ENCODE data around the gene FBXL22.

FBXL22 gene

DNA sequence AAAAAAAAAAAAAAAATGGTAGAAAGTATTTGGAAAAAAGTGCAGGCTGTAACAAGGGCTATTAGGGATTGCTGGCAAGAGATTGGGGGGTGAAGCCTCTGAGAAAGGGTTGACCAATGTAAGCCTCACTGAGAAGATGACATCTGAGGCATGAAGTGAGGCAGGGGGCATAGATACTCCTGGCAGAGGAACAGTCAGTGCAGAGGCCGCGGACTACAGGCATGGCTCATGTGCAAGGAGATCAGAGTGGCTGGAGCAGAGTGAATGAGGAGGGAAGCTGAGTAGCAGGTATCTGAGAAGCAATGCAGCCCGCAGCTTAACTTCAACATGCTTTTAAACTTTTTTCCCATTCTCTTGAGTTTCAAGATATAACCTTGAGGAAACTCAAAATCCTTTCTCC, 5.4 kb downstream of the FBXL22 start:
- DNase-seq, result no peak
- Histone ChIP-seq H3K4me1 (ENCODE audit: control extremely low read depth in 1 of 4, control insufficient read depth in 4 of 4, insufficient read depth in 4 of 4, low read length in 3 of 4) (peaks cover 9 to 71% (median 58%) of the 10 kb centered on the region in 4 experiments), H3K9me3 (ENCODE audit: control extremely low read depth in 1 of 5, control insufficient read depth in 4 of 5, insufficient read depth in 2 of 5, low read depth in 1 of 5, low read length in 4 of 5) (no peaks in the 10 kb centered on the region), H3K4me3 (ENCODE audit: control insufficient read depth in 1 of 7, extremely low read depth in 1 of 7, insufficient read depth in 4 of 7, low read depth in 2 of 7, low read length in 6 of 7) (no peak overlapping the region), H3K27me3 (replicated peaks in 2 of 5; ENCODE audit: control insufficient read depth in 4 of 5, insufficient read depth in 5 of 5, low read length in 4 of 5) (no peaks in the 10 kb centered on the region), H3K36me3 (ENCODE audit: control insufficient read depth in 4 of 4, insufficient read depth in 4 of 4, low read length in 3 of 4) (peaks cover under 1 to 4% (median 3%) of the 10 kb centered on the region in 4 experiments), H3K27ac (ENCODE audit: insufficient read depth in 1 of 2, low read depth in 1 of 2, low read length in 2 of 2, poor library complexity in 1 of 2, severe bottlenecking in 2 of 2) (no peak overlapping the region)
- ChIA-PET CTCF (interaction anchor here (0.7 to 2.1 kb wide), 3 partner anchors 7 to 848 kb away, joined by 3 to 6 read pairs (median 4); no protein-coding TSS in a partner anchor), POLR2A (no interaction called here)
- WGBS (ENCODE audit: insufficient coverage), result no CpG with 5 or more reads among the region's 3 CpGs

DNA sequence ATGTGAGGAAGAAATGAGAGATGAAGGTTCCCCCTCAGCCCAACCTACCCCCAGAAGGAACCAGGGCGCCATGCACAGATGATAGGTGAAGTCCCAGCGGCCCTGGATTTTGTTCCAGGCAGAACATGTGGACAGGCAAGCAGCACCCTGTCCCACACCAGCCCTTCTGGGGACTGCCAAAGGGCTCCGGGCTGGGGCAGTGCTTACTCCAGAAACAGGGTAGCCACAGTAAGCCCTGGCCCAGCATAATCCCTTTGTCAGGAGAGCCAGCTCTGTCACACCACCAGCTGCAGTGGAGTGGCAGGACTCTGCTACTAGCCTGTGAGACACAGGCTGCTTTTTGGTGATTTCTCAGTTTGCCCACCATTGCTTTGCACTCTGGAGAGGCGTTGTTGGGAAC, 6.3 kb downstream of the FBXL22 start:
- Histone ChIP-seq H3K4me3 (ENCODE audit: control insufficient read depth in 1 of 7, extremely low read depth in 1 of 7, insufficient read depth in 4 of 7, low read depth in 2 of 7, low read length in 6 of 7) (no peak overlapping the region), H3K27ac (ENCODE audit: insufficient read depth in 1 of 2, low read depth in 1 of 2, low read length in 2 of 2, poor library complexity in 1 of 2, severe bottlenecking in 2 of 2) (no peak overlapping the region), H3K27me3 (replicated peaks in 2 of 5; ENCODE audit: control insufficient read depth in 4 of 5, insufficient read depth in 5 of 5, low read length in 4 of 5) (no peaks in the 10 kb centered on the region), H3K4me1 (ENCODE audit: control extremely low read depth in 1 of 4, control insufficient read depth in 4 of 4, insufficient read depth in 4 of 4, low read length in 3 of 4) (peaks cover 9 to 71% (median 58%) of the 10 kb centered on the region in 4 experiments), H3K9me3 (ENCODE audit: control extremely low read depth in 1 of 5, control insufficient read depth in 4 of 5, insufficient read depth in 2 of 5, low read depth in 1 of 5, low read length in 4 of 5) (no peaks in the 10 kb centered on the region), H3K36me3 (ENCODE audit: control insufficient read depth in 4 of 4, insufficient read depth in 4 of 4, low read length in 3 of 4) (peaks cover 4 to 13% (median 10%) of the 10 kb centered on the region in 4 experiments)
- ChIA-PET CTCF (interaction anchor here (1.7 kb wide), 1 partner anchor 76 kb away, joined by 4 read pairs; no protein-coding TSS in a partner anchor), POLR2A (no interaction called here)
- 100% methylated on average over 2 of the region's 4 CpGs for WGBS (ENCODE audit: insufficient coverage)
- no peak for DNase-seq

DNA sequence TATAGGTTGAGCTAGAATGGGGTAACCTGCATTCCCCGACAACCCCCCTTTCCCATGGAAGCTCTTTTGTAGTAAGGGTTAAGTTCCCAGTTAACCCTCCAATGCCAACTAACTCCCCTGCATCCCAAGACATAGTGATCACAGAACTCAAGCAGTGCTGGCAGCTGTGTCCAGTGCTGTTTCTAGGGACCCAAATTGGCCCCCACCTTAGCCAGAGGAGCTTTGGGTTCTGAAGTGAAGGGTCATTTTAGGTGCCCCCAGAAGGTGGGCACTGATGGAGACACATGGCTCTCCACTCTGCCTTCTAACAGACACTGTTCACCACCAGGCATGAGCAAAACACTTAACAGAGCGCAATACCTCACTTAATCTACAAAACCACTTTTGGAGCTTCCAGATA, 7.1 kb downstream of the FBXL22 start:
- Histone ChIP-seq H3K36me3 (ENCODE audit: control insufficient read depth in 4 of 4, insufficient read depth in 4 of 4, low read length in 3 of 4) (peaks cover 5 to 20% (median 16%) of the 10 kb centered on the region in 4 experiments), H3K27ac (ENCODE audit: insufficient read depth in 1 of 2, low read depth in 1 of 2, low read length in 2 of 2, poor library complexity in 1 of 2, severe bottlenecking in 2 of 2) (no peak overlapping the region), H3K4me1 (ENCODE audit: control extremely low read depth in 1 of 4, control insufficient read depth in 4 of 4, insufficient read depth in 4 of 4, low read length in 3 of 4) (peaks cover 9 to 67% (median 58%) of the 10 kb centered on the region in 4 experiments), H3K4me3 (ENCODE audit: control insufficient read depth in 1 of 7, extremely low read depth in 1 of 7, insufficient read depth in 4 of 7, low read depth in 2 of 7, low read length in 6 of 7) (no peak overlapping the region), H3K27me3 (replicated peaks in 2 of 5; ENCODE audit: control insufficient read depth in 4 of 5, insufficient read depth in 5 of 5, low read length in 4 of 5) (no peaks in the 10 kb centered on the region), H3K9me3 (ENCODE audit: control extremely low read depth in 1 of 5, control insufficient read depth in 4 of 5, insufficient read depth in 2 of 5, low read depth in 1 of 5, low read length in 4 of 5) (no peaks in the 10 kb centered on the region)
- DNase-seq, result no peak
- CTCF ChIA-PET, result interaction anchor here (1.4 to 1.7 kb wide), 3 partner anchors 10 to 138 kb away, joined by 4 read pairs; no protein-coding TSS in a partner anchor
- POLR2A ChIA-PET, result no interaction called here
- WGBS (ENCODE audit: insufficient coverage), result 100% methylated on average over 1 of the region's 2 CpGs

DNA sequence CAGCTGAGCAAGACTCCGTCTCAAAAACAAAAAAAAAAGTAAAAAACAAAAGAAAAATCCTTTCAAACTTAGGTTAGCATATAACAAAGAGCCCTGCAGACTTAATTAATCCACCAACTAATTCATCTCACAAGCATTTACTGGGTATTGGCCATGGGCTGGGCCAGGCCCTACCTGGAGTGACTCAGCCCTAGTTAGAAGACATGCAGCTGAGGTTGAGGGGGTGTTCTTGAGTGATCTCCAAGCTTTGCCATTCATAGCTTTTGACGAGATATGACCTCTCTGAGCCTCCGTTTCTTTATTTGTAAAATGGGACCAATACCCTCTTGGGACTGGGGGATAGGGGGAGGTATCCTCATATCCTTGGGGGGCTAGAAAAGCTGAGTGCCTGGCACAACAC, 7.8 kb downstream of the FBXL22 start:
- 100% methylated on average over 2 of the region's 3 CpGs for WGBS (ENCODE audit: insufficient coverage)
- ChIA-PET POLR2A (no interaction called here), CTCF (interaction anchor here (1.2 to 1.7 kb wide), 4 partner anchors 9 to 138 kb away, joined by 3 to 4 read pairs (median 4); no protein-coding TSS in a partner anchor)
- peaks cover 6 to 24% (median 20%) of the 10 kb centered on the region in 4 experiments for H3K36me3 ChIP-seq (ENCODE audit: control insufficient read depth in 4 of 4, insufficient read depth in 4 of 4, low read length in 3 of 4)
- no peaks in the 10 kb centered on the region for H3K27me3 ChIP-seq (replicated peaks in 2 of 5; ENCODE audit: control insufficient read depth in 4 of 5, insufficient read depth in 5 of 5, low read length in 4 of 5)
- H3K9me3 ChIP-seq (ENCODE audit: control extremely low read depth in 1 of 5, control insufficient read depth in 4 of 5, insufficient read depth in 2 of 5, low read depth in 1 of 5, low read length in 4 of 5), result no peaks in the 10 kb centered on the region
- H3K4me1 ChIP-seq (ENCODE audit: control extremely low read depth in 1 of 4, control insufficient read depth in 4 of 4, insufficient read depth in 4 of 4, low read length in 3 of 4), result peaks cover 9 to 66% (median 58%) of the 10 kb centered on the region in 4 experiments
- H3K4me3 ChIP-seq (ENCODE audit: control insufficient read depth in 1 of 7, extremely low read depth in 1 of 7, insufficient read depth in 4 of 7, low read depth in 2 of 7, low read length in 6 of 7), result no peak overlapping the region
- peak overlapping the region in 1 of 2 experiments; percentile 63 for H3K27ac ChIP-seq (ENCODE audit: insufficient read depth in 1 of 2, low read depth in 1 of 2, low read length in 2 of 2, poor library complexity in 1 of 2, severe bottlenecking in 2 of 2)
- DNase-seq, result no peak

DNA sequence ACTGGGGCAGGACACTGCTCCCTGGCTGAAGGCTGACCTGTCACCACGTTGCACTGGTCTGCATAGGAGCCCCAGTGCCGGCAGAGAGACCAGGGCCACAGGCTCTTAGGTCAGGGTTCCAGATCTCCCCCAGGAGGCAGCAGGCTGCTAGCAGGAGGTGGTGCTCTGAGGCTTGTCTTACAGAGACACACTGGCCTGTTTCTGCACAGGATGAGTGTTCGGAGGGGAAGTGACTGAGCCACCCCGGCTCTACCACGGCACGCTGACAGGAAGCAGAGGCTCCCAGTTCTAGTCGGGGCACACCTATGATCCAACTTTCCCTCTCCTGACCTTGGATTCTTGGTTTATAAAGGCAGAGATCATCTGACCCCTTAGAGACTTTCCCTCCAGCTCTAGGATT, 8.6 kb downstream of the FBXL22 start:
- POLR2A ChIA-PET, result interaction anchor here (0.5 to 0.6 kb wide), 3 partner anchors 30 to 488 kb away, joined by 4 read pairs; partner anchors contain the start of gene CIAO2A
- peaks cover 13 to 68% (median 60%) of the 10 kb centered on the region in 4 experiments for H3K4me1 ChIP-seq (ENCODE audit: control extremely low read depth in 1 of 4, control insufficient read depth in 4 of 4, insufficient read depth in 4 of 4, low read length in 3 of 4)

DNA sequence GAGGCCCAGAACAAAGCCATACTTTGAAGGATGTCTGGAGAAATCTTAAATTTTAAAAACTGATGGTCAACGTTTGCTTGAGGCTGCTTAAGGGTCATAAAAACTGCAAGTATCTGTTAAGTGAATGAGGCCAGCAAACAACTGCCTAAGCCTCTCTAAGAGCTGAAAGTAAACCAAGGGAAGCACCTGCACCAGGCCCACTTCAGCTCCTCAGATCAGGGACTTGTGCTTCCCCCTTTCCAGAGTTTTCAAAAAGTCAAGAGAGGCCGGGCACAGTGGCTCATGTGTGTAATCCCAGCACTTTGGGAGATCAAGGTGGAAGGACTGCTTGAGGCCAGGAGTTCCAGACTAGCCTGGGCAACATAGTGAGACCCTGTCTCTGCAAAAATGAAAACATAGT, 9.1 kb downstream of the FBXL22 start:
- peak in 2 of 3 donors; percentile 32 to 44 for DNase-seq
- peaks cover 14 to 68% (median 62%) of the 10 kb centered on the region in 4 experiments for H3K4me1 ChIP-seq (ENCODE audit: control extremely low read depth in 1 of 4, control insufficient read depth in 4 of 4, insufficient read depth in 4 of 4, low read length in 3 of 4)
- ChIA-PET POLR2A (no interaction called here), CTCF (interaction anchor here (0.7 to 1.2 kb wide), 3 partner anchors 10 to 461 kb away, joined by 3 to 4 read pairs (median 3); no protein-coding TSS in a partner anchor)
- peaks cover 8 to 29% (median 21%) of the 10 kb centered on the region in 4 experiments for H3K36me3 ChIP-seq (ENCODE audit: control insufficient read depth in 4 of 4, insufficient read depth in 4 of 4, low read length in 3 of 4)
- no peaks in the 10 kb centered on the region for H3K9me3 ChIP-seq (ENCODE audit: control extremely low read depth in 1 of 5, control insufficient read depth in 4 of 5, insufficient read depth in 2 of 5, low read depth in 1 of 5, low read length in 4 of 5)
- H3K27me3 ChIP-seq (replicated peaks in 2 of 5; ENCODE audit: control insufficient read depth in 4 of 5, insufficient read depth in 5 of 5, low read length in 4 of 5), result no peaks in the 10 kb centered on the region
- 28% methylated on average over 2 of the region's 2 CpGs for WGBS (ENCODE audit: insufficient coverage)
- H3K27ac ChIP-seq (ENCODE audit: insufficient read depth in 1 of 2, low read depth in 1 of 2, low read length in 2 of 2, poor library complexity in 1 of 2, severe bottlenecking in 2 of 2), result peak overlapping the region; percentile 23 to 63
- no peak overlapping the region for H3K4me3 ChIP-seq (ENCODE audit: control insufficient read depth in 1 of 7, extremely low read depth in 1 of 7, insufficient read depth in 4 of 7, low read depth in 2 of 7, low read length in 6 of 7)

More for the DNA sequence above, 8.6 kb downstream of the FBXL22 start:
- H3K27ac ChIP-seq (ENCODE audit: insufficient read depth in 1 of 2, low read depth in 1 of 2, low read length in 2 of 2, poor library complexity in 1 of 2, severe bottlenecking in 2 of 2), result peak overlapping the region; percentile 23 to 63
- peak overlapping the region in 1 of 7 experiments; percentile 30 for H3K4me3 ChIP-seq (ENCODE audit: control insufficient read depth in 1 of 7, extremely low read depth in 1 of 7, insufficient read depth in 4 of 7, low read depth in 2 of 7, low read length in 6 of 7)
- 5% methylated on average over 7 of the region's 7 CpGs for WGBS (ENCODE audit: insufficient coverage)
- H3K9me3 ChIP-seq (ENCODE audit: control extremely low read depth in 1 of 5, control insufficient read depth in 4 of 5, insufficient read depth in 2 of 5, low read depth in 1 of 5, low read length in 4 of 5), result no peaks in the 10 kb centered on the region
- H3K36me3 ChIP-seq (ENCODE audit: control insufficient read depth in 4 of 4, insufficient read depth in 4 of 4, low read length in 3 of 4), result peaks cover 6 to 24% (median 20%) of the 10 kb centered on the region in 4 experiments
- CTCF ChIA-PET, result interaction anchor here (0.7 to 1.2 kb wide), 3 partner anchors 10 to 462 kb away, joined by 3 to 4 read pairs (median 3); no protein-coding TSS in a partner anchor
- DNase-seq, result peak; percentile 36 to 59 (median 56)
- H3K27me3 ChIP-seq (replicated peaks in 2 of 5; ENCODE audit: control insufficient read depth in 4 of 5, insufficient read depth in 5 of 5, low read length in 4 of 5), result no peaks in the 10 kb centered on the region

DNA sequence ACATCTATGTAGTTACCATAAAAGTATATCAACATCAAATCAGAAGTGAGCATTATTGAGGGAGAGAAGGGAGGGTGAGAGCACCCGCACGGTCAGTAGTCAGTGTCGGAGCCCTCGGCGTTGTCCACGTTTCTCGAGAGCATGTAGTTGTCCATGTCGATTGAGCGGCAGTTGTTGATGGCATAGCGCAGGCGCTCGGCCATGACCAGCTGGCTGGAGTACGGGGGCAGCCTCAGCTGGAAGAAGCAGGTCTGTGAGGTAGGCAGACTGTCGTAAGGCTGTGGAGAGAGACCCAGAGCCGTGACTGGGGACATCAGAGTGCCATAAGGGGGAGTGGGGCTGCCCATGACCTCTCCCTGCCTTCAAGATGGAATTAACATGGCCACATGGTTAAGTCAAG, 11.8 kb downstream of the FBXL22 start:
- Histone ChIP-seq H3K9me3 (ENCODE audit: control extremely low read depth in 1 of 5, control insufficient read depth in 4 of 5, insufficient read depth in 2 of 5, low read depth in 1 of 5, low read length in 4 of 5) (no peaks in the 10 kb centered on the region), H3K4me1 (ENCODE audit: control extremely low read depth in 1 of 4, control insufficient read depth in 4 of 4, insufficient read depth in 4 of 4, low read length in 3 of 4) (peaks cover 14 to 46% (median 41%) of the 10 kb centered on the region in 4 experiments), H3K36me3 (ENCODE audit: control insufficient read depth in 4 of 4, insufficient read depth in 4 of 4, low read length in 3 of 4) (peaks cover 9 to 49% (median 38%) of the 10 kb centered on the region in 4 experiments), H3K27ac (ENCODE audit: insufficient read depth in 1 of 2, low read depth in 1 of 2, low read length in 2 of 2, poor library complexity in 1 of 2, severe bottlenecking in 2 of 2) (peak overlapping the region in 1 of 2 experiments; percentile 4), H3K4me3 (ENCODE audit: control insufficient read depth in 1 of 7, extremely low read depth in 1 of 7, insufficient read depth in 4 of 7, low read depth in 2 of 7, low read length in 6 of 7) (no peak overlapping the region), H3K27me3 (replicated peaks in 2 of 5; ENCODE audit: control insufficient read depth in 4 of 5, insufficient read depth in 5 of 5, low read length in 4 of 5) (no peaks in the 10 kb centered on the region)
- DNase-seq, result no peak
- 97% methylated on average over 15 of the region's 15 CpGs for WGBS (ENCODE audit: insufficient coverage)
- CTCF ChIA-PET, result interaction anchor here (0.8 to 1.9 kb wide), 9 partner anchors 12 to 320 kb away, joined by 4 to 10 read pairs (median 4); partner anchors contain the start of gene FBXL22
- POLR2A ChIA-PET, result no interaction called here
